ENCODE measurements around the gene SLC39A9.

DNA sequence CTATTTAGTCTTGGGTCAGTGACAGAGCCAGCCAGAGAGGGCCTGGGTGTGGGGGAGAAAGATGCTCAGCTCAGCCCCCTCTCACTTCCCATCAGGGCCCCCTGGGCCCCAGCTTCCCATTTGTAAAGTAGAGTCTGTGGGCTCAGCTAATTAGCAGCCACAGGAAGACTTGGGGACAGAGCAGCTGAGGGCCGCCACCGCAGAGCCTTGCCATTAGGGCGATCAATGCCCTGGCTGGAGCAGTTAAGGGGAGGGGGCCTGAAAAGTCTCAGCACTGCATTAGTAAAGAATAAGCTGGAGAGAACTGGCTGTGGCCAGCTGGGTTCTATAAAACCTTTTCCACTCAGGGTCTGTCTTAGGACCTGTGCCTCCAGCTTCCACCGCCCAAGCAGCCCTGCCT lies 88.7 kb downstream of the SLC39A9 start:
- TF ChIP-seq ZNF396 (CRISPR knock-in tag; IDR thresholded peaks at IDR 0.05; ENCODE audit: borderline replicate concordance) = no peak
- TF ChIP-seq ZNF121 (CRISPR knock-in tag; IDR thresholded peaks at IDR 0.05) = no peak
- TF ChIP-seq, protein P1, sequence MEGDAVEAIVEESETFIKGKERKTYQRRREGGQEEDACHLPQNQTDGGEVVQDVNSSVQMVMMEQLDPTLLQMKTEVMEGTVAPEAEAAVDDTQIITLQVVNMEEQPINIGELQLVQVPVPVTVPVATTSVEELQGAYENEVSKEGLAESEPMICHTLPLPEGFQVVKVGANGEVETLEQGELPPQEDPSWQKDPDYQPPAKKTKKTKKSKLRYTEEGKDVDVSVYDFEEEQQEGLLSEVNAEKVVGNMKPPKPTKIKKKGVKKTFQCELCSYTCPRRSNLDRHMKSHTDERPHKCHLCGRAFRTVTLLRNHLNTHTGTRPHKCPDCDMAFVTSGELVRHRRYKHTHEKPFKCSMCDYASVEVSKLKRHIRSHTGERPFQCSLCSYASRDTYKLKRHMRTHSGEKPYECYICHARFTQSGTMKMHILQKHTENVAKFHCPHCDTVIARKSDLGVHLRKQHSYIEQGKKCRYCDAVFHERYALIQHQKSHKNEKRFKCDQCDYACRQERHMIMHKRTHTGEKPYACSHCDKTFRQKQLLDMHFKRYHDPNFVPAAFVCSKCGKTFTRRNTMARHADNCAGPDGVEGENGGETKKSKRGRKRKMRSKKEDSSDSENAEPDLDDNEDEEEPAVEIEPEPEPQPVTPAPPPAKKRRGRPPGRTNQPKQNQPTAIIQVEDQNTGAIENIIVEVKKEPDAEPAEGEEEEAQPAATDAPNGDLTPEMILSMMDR (IDR thresholded peaks at IDR 0.05) = no peak
- no peak for TF ChIP-seq TP53 (CRISPR knock-in tag; IDR thresholded peaks at IDR 0.05)
- TF ChIP-seq, protein P2, sequence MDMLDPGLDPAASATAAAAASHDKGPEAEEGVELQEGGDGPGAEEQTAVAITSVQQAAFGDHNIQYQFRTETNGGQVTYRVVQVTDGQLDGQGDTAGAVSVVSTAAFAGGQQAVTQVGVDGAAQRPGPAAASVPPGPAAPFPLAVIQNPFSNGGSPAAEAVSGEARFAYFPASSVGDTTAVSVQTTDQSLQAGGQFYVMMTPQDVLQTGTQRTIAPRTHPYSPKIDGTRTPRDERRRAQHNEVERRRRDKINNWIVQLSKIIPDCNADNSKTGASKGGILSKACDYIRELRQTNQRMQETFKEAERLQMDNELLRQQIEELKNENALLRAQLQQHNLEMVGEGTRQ (CRISPR knock-in tag; IDR thresholded peaks at IDR 0.05) = no peak
- no peak for TF ChIP-seq NR3C1 (CRISPR knock-in tag; conservative IDR thresholded peaks at IDR 0.05; ENCODE audit: low read depth)
- no peak for TF ChIP-seq ZNF232 (CRISPR knock-in tag; IDR thresholded peaks at IDR 0.05)
- TF ChIP-seq, protein P3, sequence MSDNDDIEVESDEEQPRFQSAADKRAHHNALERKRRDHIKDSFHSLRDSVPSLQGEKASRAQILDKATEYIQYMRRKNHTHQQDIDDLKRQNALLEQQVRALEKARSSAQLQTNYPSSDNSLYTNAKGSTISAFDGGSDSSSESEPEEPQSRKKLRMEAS (CRISPR knock-in tag; IDR thresholded peaks at IDR 0.05) = no peak
